Measurements from ENCODE around the gene POLR2A.

GRCh38 chr17:7530023-7530900, 46.1 kb downstream of the POLR2A start:
- no peak for TF ChIP-seq EZH2 (IDR thresholded peaks at IDR 0.05; ENCODE audit: insufficient read depth, poor library complexity, severe bottlenecking)
- no peak for TF ChIP-seq EZH2phosphoT487 (IDR thresholded peaks at IDR 0.05; ENCODE audit: insufficient read depth, low read depth)
